PFSK-1 (cell line): ENCODE data around the gene SERP2.

Experiments
- FOXP2 ChIP-seq: optimal IDR thresholded peaks from 2 replicates; pipeline ENCODE3; 2011; ENCODE audit warnings: borderline replicate concordance, control low read depth, inconsistent platforms; ENCODE audit not compliant: insufficient read depth; ENCODE audit errors: extremely low read length, extremely low read depth
- POLR2AphosphoS5 ChIP-seq: IDR thresholded peaks from 2 replicates; pipeline ENCODE4 v1.6.1; 2012; ENCODE audit warnings: low read depth, mild to moderate bottlenecking, control low read depth, low read length, moderate library complexity
- REST ChIP-seq, 2 experiments: IDR thresholded peaks; 2 replicates each; pipeline versions ENCODE4 v1.6.1 to v1.8.0; 2011 to 2012; ENCODE audit warnings: low read depth in 2 of 2, low read length in 2 of 2, control low read depth in 1 of 2, inconsistent platforms in 1 of 2, mild to moderate bottlenecking in 1 of 2, moderate library complexity in 1 of 2; ENCODE audit not compliant: insufficient read depth in 1 of 2
- SIN3A ChIP-seq: IDR thresholded peaks from 2 replicates; pipeline ENCODE4 v1.6.1; 2012; ENCODE audit warnings: mild to moderate bottlenecking, low read length, moderate library complexity, borderline replicate concordance; ENCODE audit not compliant: insufficient read depth
- TAF1 ChIP-seq: IDR thresholded peaks from 2 replicates; pipeline ENCODE4 v1.6.1; 2012; ENCODE audit warnings: low read length, control low read depth, borderline replicate concordance; ENCODE audit not compliant: insufficient read depth

The SERP2 gene

GRCh38 chr13:44410328-44410859, 36.8 kb downstream of the SERP2 start:
- TF ChIP-seq TAF1, result no peak
- TF ChIP-seq POLR2AphosphoS5, result no peak
- TF ChIP-seq REST (IDR thresholded peaks at IDR 0.05; ENCODE audit: insufficient read depth in 1 of 2, low read depth in 2 of 2, low read length in 2 of 2), result no peak
- no peak for TF ChIP-seq FOXP2
- no peak for TF ChIP-seq SIN3A

GRCh38 chr13:44411841-44412240, 38.2 kb downstream of the SERP2 start:
- TF ChIP-seq FOXP2, result no peak
- no peak for TF ChIP-seq TAF1
- TF ChIP-seq SIN3A, result no peak
- TF ChIP-seq REST (IDR thresholded peaks at IDR 0.05; ENCODE audit: insufficient read depth in 1 of 2, low read depth in 2 of 2, low read length in 2 of 2), result no peak

- TF ChIP-seq SIN3A (no peak), REST (IDR thresholded peaks at IDR 0.05; ENCODE audit: insufficient read depth in 1 of 2, low read depth in 2 of 2, low read length in 2 of 2) (no peak), FOXP2 (no peak), TAF1 (no peak), POLR2AphosphoS5 (no peak)
These were observed 38.8 kb downstream of the SERP2 start for GRCh38 chr13:44412346-44412935.

- TF ChIP-seq SIN3A, result no peak
- TF ChIP-seq TAF1, result no peak
- TF ChIP-seq REST (IDR thresholded peaks at IDR 0.05; ENCODE audit: insufficient read depth in 1 of 2, low read depth in 2 of 2, low read length in 2 of 2), result no peak
- TF ChIP-seq FOXP2, result no peak
- TF ChIP-seq POLR2AphosphoS5, result no peak
These were observed 39.5 kb downstream of the SERP2 start for GRCh38 chr13:44413095-44413494.
